Pericardium fibroblast (primary cell): Measurements from ENCODE around the gene ALG3. TPM values are rescaled to one million over a fixed set of nuclear protein-coding genes. Genes with fewer than 3 reads are reported as not detected.

Source experiments
- total RNA-seq: library from RNA; depleted of rRNA; stranded (reverse); fragments of >200 nt; gene quantifications from 2 replicates; pipeline ENCODE4 v1.2.3, GENCODE V29; 2015

Gene ALG3
- total RNA-seq: 65.1 and 65.7 TPM in 2 replicates

GRCh38 chr3:184248454-184249411, at the start of gene ALG3:
Gene ALG3, minus strand, starts transcription at chr3:184248962. Its CDS starts 22 bp downstream, at chr3:184248940.

GRCh38 chr3:184275961-184276910, 27.5 kb upstream of the ALG3 start, which contains the start of gene ECE2:
Gene ECE2, plus strand, starts transcription at chr3:184276022. Its CDS starts 132 bp downstream, at chr3:184276154.

GRCh38 chr3:184261270-184261853, 12.6 kb upstream of the ALG3 start, which contains the start of gene CAMK2N2:
Gene CAMK2N2, minus strand, starts transcription at chr3:184261553. Its CDS starts 268 bp downstream, at chr3:184261285.

GRCh38 chr3:184249412-184250166, 827 bp upstream of the ALG3 start, which contains the start of gene EEF1AKMT4:
Gene EEF1AKMT4, plus strand, starts transcription at chr3:184249672. Its CDS starts 23 bp downstream, at chr3:184249695.

GRCh38 chr3:184229394-184230080, 19.2 kb downstream of the ALG3 start, which contains the start of gene VWA5B2:
Gene VWA5B2, plus strand, starts transcription at chr3:184229585. Its CDS starts 944 bp downstream, at chr3:184230529.

Other genes with a start within 250 kb of the ALG3 start
- 7.0 and 16.4 TPM in 2 replicates for gene ABCC5, start 231.1 kb downstream of the ALG3 start, total RNA-seq
- not detected in 2 replicates for gene HTR3D, start 217.2 kb downstream of the ALG3 start, total RNA-seq
- gene HTR3C, start 195.9 kb downstream of the ALG3 start, total RNA-seq: not detected in 2 replicates
- gene HTR3E, start 151.9 kb downstream of the ALG3 start, total RNA-seq: not detected in 2 replicates
- gene EIF2B5, start 113.6 kb downstream of the ALG3 start, total RNA-seq: 9.3 and 27.5 TPM in 2 replicates
- gene DVL3, start 93.6 kb downstream of the ALG3 start, total RNA-seq: 51.8 and 57.9 TPM in 2 replicates
- 319 and 405 TPM in 2 replicates for gene AP2M1, start 74.1 kb downstream of the ALG3 start, total RNA-seq
- 50.2 and 73.2 TPM in 2 replicates for gene ABCF3, start 62.8 kb downstream of the ALG3 start, total RNA-seq
- gene VWA5B2, start 19.4 kb downstream of the ALG3 start, total RNA-seq: not detected in 2 replicates
- gene EEF1AKMT4, start 710 bp upstream of the ALG3 start, total RNA-seq: 6.1 and 6.5 TPM in 2 replicates
- gene CAMK2N2, start 12.6 kb upstream of the ALG3 start, total RNA-seq: 0.12 TPM in 1 of 2 replicates, not detected in the other
- gene ECE2, start 27.1 kb upstream of the ALG3 start, total RNA-seq: not detected in 2 replicates
- 270 and 297 TPM in 2 replicates for gene PSMD2, start 50.3 kb upstream of the ALG3 start, total RNA-seq
- gene EIF4G1, start 65.6 kb upstream of the ALG3 start, total RNA-seq: 231 and 272 TPM in 2 replicates
- gene FAM131A, start 88.6 kb upstream of the ALG3 start, total RNA-seq: 21.1 and 28.6 TPM in 2 replicates
- 2.2 and 2.5 TPM in 2 replicates for gene CLCN2, start 112.6 kb upstream of the ALG3 start, total RNA-seq
- 53.4 and 88.9 TPM in 2 replicates for gene POLR2H, start 112.7 kb upstream of the ALG3 start, total RNA-seq
- not detected in 2 replicates for gene THPO, start 129.2 kb upstream of the ALG3 start, total RNA-seq
- 1.5 and 5.1 TPM in 2 replicates for gene CHRD, start 131.1 kb upstream of the ALG3 start, total RNA-seq